Caco-2 (cell line): Measurements from ENCODE around the gene GJB1. TPM values are rescaled to one million over a fixed set of nuclear protein-coding genes. Genes with fewer than 3 reads are reported as not detected.
A peak's percentile ranks its signal among the peaks of the same experiment; 100 is the strongest.

Experiments used
- BruUV-seq: library from RNA; stranded (reverse); fragments of 400-500 nt; replicated peaks from 2 replicates; lab custom pipeline; 2021; lab: Mats Ljungman, UMichigan
- CTCF ChIA-PET: fragments of 300-600 bp; sonication (Branson Sonifier 250); formaldehyde crosslinking; loops from one replicate; lab custom pipeline; 2022; ENCODE audit warnings: antibody characterized with exemption; lab: Charles Lee
- POLR2A ChIA-PET: fragments of 300-600 bp; sonication (Branson Sonifier 250); formaldehyde crosslinking; loops from one replicate; lab custom pipeline; 2022; ENCODE audit warnings: antibody characterized with exemption; lab: Charles Lee
- DNase-seq, 2 experiments: peaks; one replicate each; pipeline versions ENCODE4 v3.0.0 to v3.0.0-alpha.2; 2020 to 2022
- H3K27me3 ChIP-seq: replicated peaks from 2 replicates; pipeline ENCODE4 v1.6.0; 2011; ENCODE audit warnings: low read length; ENCODE audit not compliant: control insufficient read depth, insufficient read depth
- H3K36me3 ChIP-seq: 2 replicates; pipeline ENCODE4 v1.5.1; 2011; ENCODE audit warnings: low read length; ENCODE audit not compliant: control insufficient read depth, insufficient read depth
- H3K4me1 ChIP-seq: fragments of 250-450 bp; sonication (Bioruptor Pico); 2 replicates; pipeline ENCODE4 v1.5.1; 2020; ENCODE audit warnings: mild to moderate bottlenecking
- H3K4me3 ChIP-seq: 2 replicates; pipeline ENCODE4 v1.5.1; 2011; ENCODE audit warnings: low read depth, mild to moderate bottlenecking, control low read depth, low read length
- H3K9me3 ChIP-seq: fragments of 250-450 bp; sonication (Bioruptor Pico); 2 replicates; pipeline ENCODE4 v1.5.1; 2020; ENCODE audit warnings: mild to moderate bottlenecking, moderate library complexity
- H3K27ac Mint-ChIP-seq: one replicate; pipeline ENCODE4 v1.8.0; 2022; ENCODE audit warnings: mixed read lengths; ENCODE audit not compliant: unreplicated experiment
- H3K27me3 Mint-ChIP-seq: one replicate; pipeline ENCODE4 v1.8.0; 2022; ENCODE audit warnings: mixed read lengths; ENCODE audit not compliant: insufficient read depth, unreplicated experiment
- H3K36me3 Mint-ChIP-seq: one replicate; pipeline ENCODE4 v1.8.0; 2022; ENCODE audit warnings: mild to moderate bottlenecking, mixed read lengths; ENCODE audit not compliant: insufficient read depth, unreplicated experiment
- H3K4me1 Mint-ChIP-seq: one replicate; pipeline ENCODE4 v1.8.0; 2022; ENCODE audit warnings: low read depth, mixed read lengths; ENCODE audit not compliant: unreplicated experiment
- H3K4me3 Mint-ChIP-seq: one replicate; pipeline ENCODE4 v1.8.0; 2022; ENCODE audit warnings: mild to moderate bottlenecking, moderate library complexity, mixed read lengths; ENCODE audit not compliant: unreplicated experiment
- H3K9me3 Mint-ChIP-seq: one replicate; pipeline ENCODE4 v1.8.0; 2022; ENCODE audit warnings: mixed read lengths; ENCODE audit not compliant: unreplicated experiment
- CTCF ChIP-seq, 2 experiments: fragments of 200-600 bp in 1 of 2; IDR thresholded peaks; 1 replicate in 1 of 2; 2 replicates in 1 of 2; pipeline versions ENCODE4 v1.5.1 to v1.8.0; 2011 to 2022; ENCODE audit warnings: antibody characterized with exemption in 1 of 2, control low read depth in 1 of 2, inconsistent platforms in 1 of 2, low read depth in 1 of 2, low read length in 1 of 2, mild to moderate bottlenecking in 1 of 2, moderate library complexity in 1 of 2; ENCODE audit not compliant: insufficient read depth in 1 of 2, severe bottlenecking in 1 of 2, unreplicated experiment in 1 of 2
- intact Hi-C: fragments of 100-400 bp; cut with micrococcal nuclease; formaldehyde crosslinking; loops from one replicate; pipeline ENCODE4 v1.10.0; 2022; ENCODE audit not compliant: unreplicated experiment
- total RNA-seq: library from RNA; stranded (reverse); gene quantifications from 2 replicates; pipeline ENCODE4 v1.2.3, GENCODE V29; 2022

The GJB1 gene
- total RNA-seq, 1 experiment from 2014 or later, result 37.6 TPM

GRCh38 chrX:71250841-71251240 lies 27.8 kb downstream of the GJB1 start:
- no peak for TF ChIP-seq CTCF (IDR thresholded peaks at IDR 0.05; ENCODE audit: insufficient read depth in 1 of 2, low read depth in 1 of 2, low read length in 1 of 2, severe bottlenecking in 1 of 2, unreplicated experiment in 1 of 2)
- DNase-seq, result no peak
- POLR2A ChIA-PET, result no interaction called here
- Histone ChIP-seq H3K27me3 (no peaks in the 10 kb centered on the region), H3K9me3 (no peaks in the 10 kb centered on the region), H3K36me3 (no peaks in the 10 kb centered on the region; the same call in 1 of the 2 replicates), H3K4me1 (peaks cover 14% of the 10 kb centered on the region; the same call in 1 of the 2 replicates), H3K4me3 (no peak overlapping the region)
- H3K27me3 Mint-ChIP-seq, result no peaks in the 10 kb centered on the region
- no peak overlapping the region for H3K4me3 Mint-ChIP-seq
- CTCF ChIA-PET, result no interaction called here
- peaks cover 7% of the 10 kb centered on the region for H3K4me1 Mint-ChIP-seq
- H3K36me3 Mint-ChIP-seq, result peaks cover 48% of the 10 kb centered on the region
- intact Hi-C loops, result loop anchor here (5.0 kb wide), 1 partner anchor 116 kb away; the partner anchor contains the start of gene TAF1
- no peak overlapping the region for H3K27ac Mint-ChIP-seq
- H3K9me3 Mint-ChIP-seq, result no peaks in the 10 kb centered on the region
- no TSS peak for BruUV-seq

DNA sequence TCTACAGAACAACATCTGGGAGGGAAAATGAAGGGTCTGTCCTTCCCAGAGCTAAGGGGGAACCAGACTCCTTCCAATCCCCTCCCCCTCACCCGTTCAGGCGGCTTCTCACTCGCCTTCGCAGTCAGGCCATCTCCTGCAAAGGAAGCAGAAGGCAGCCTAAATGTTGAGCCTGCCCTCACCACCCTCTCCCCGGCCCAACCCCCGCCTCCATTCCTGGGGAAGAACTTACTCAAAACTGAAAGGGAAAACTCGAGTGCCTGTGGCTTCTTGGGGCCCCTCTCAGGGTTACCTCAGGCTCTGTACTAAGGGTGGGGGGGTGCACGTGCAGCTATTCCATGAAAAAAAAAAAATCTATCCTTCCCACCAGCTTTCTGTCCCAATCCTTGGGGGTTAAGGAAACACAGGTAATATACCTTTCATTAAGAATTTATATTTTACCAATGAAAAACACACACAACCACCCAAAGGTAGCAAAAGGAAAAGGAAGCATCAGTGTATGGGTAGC lies 28.5 kb downstream of the GJB1 start:
- no peaks in the 10 kb centered on the region for H3K27me3 ChIP-seq
- no peaks in the 10 kb centered on the region for H3K27me3 Mint-ChIP-seq
- H3K36me3 Mint-ChIP-seq, result peaks cover 45% of the 10 kb centered on the region
- intact Hi-C loops, result loop anchor here (5.0 kb wide), 1 partner anchor 116 kb away; the partner anchor contains the start of gene TAF1
- ChIA-PET POLR2A (no interaction called here), CTCF (no interaction called here)
- H3K9me3 Mint-ChIP-seq, result no peaks in the 10 kb centered on the region
- no peak overlapping the region for H3K4me3 ChIP-seq
- no peak overlapping the region for H3K27ac Mint-ChIP-seq
- TF ChIP-seq CTCF (IDR thresholded peaks at IDR 0.05; ENCODE audit: insufficient read depth in 1 of 2, low read depth in 1 of 2, low read length in 1 of 2, severe bottlenecking in 1 of 2, unreplicated experiment in 1 of 2), result no peak
- no peak overlapping the region for H3K4me3 Mint-ChIP-seq
- peaks cover 7% of the 10 kb centered on the region for H3K4me1 Mint-ChIP-seq
- no peak for DNase-seq
- no peaks in the 10 kb centered on the region for H3K9me3 ChIP-seq
- BruUV-seq, result no TSS peak
- H3K4me1 ChIP-seq, result peaks cover 15% of the 10 kb centered on the region; the same call in 1 of the 2 replicates
- H3K36me3 ChIP-seq, result no peaks in the 10 kb centered on the region; the same call in 1 of the 2 replicates

GRCh38 chrX:71252221-71252620 lies 29.2 kb downstream of the GJB1 start:
- no peaks in the 10 kb centered on the region for H3K27me3 Mint-ChIP-seq
- no peaks in the 10 kb centered on the region for H3K27me3 ChIP-seq
- no peak overlapping the region for H3K4me3 Mint-ChIP-seq
- ChIA-PET CTCF (no interaction called here), POLR2A (no interaction called here)
- peaks cover 7% of the 10 kb centered on the region for H3K4me1 Mint-ChIP-seq
- H3K27ac Mint-ChIP-seq, result no peak overlapping the region
- no peaks in the 10 kb centered on the region; the same call in 1 of the 2 replicates for H3K36me3 ChIP-seq
- no peak for DNase-seq
- intact Hi-C loops, result loop anchor here (5.0 kb wide), 1 partner anchor 115 kb away; the partner anchor contains the start of gene TAF1
- no peaks in the 10 kb centered on the region for H3K9me3 Mint-ChIP-seq
- no peaks in the 10 kb centered on the region for H3K9me3 ChIP-seq
- no peak for TF ChIP-seq CTCF (IDR thresholded peaks at IDR 0.05; ENCODE audit: insufficient read depth in 1 of 2, low read depth in 1 of 2, low read length in 1 of 2, severe bottlenecking in 1 of 2, unreplicated experiment in 1 of 2)
- no TSS peak for BruUV-seq
- peak overlapping the region; percentile 5; the same call in 1 of the 2 replicates for H3K4me3 ChIP-seq
- peaks cover 42% of the 10 kb centered on the region for H3K36me3 Mint-ChIP-seq
- peaks cover 15% of the 10 kb centered on the region; the same call in 1 of the 2 replicates for H3K4me1 ChIP-seq
